Muscle layer of colon (tissue), 2 donors: ENCODE results near the gene TAMALIN.

Source experiments
- H3K27ac ChIP-seq: one replicate; pipeline ENCODE4 v1.7.0; 2013; ENCODE audit warnings: low read depth, mild to moderate bottlenecking, low read length, moderate library complexity
- H3K27me3 ChIP-seq, 2 donors: one replicate each; pipeline ENCODE4 v1.7.0; 2013; ENCODE audit warnings: low read length in 2 of 2, mild to moderate bottlenecking in 2 of 2; ENCODE audit not compliant: insufficient read depth in 2 of 2, control insufficient read depth in 1 of 2
- H3K36me3 ChIP-seq: one replicate; pipeline ENCODE4 v1.7.0; 2013; ENCODE audit warnings: mild to moderate bottlenecking, low read length; ENCODE audit not compliant: insufficient read depth
- H3K4me1 ChIP-seq: one replicate; pipeline ENCODE4 v1.7.0; 2013; ENCODE audit warnings: mild to moderate bottlenecking, low read length; ENCODE audit not compliant: insufficient read depth
- H3K4me3 ChIP-seq, 2 donors: one replicate each; pipeline ENCODE4 v1.7.0; 2013; ENCODE audit warnings: low read length in 2 of 2, low read depth in 1 of 2, mild to moderate bottlenecking in 1 of 2, moderate library complexity in 1 of 2
- H3K9ac ChIP-seq: one replicate; pipeline ENCODE4 v1.7.0; 2013; ENCODE audit warnings: low read length
- H3K9me3 ChIP-seq: one replicate; pipeline ENCODE4 v1.7.0; 2013; ENCODE audit warnings: mild to moderate bottlenecking, low read length
- donor health status: abdominal sarcoma.
- donor health status: Adenocarcinoma of cecum.

The TAMALIN gene

GRCh38 chr12:52060498-52061177, 53.9 kb downstream of the TAMALIN start:
- Histone ChIP-seq H3K36me3 (peaks cover 31% of the 10 kb centered on the region), H3K27me3 (no peaks in the 10 kb centered on the region), H3K9ac (no peak overlapping the region), H3K4me3 (no peak overlapping the region), H3K4me1 (peaks cover 4% of the 10 kb centered on the region), H3K27ac (no peak overlapping the region), H3K9me3 (no peaks in the 10 kb centered on the region)

DNA sequence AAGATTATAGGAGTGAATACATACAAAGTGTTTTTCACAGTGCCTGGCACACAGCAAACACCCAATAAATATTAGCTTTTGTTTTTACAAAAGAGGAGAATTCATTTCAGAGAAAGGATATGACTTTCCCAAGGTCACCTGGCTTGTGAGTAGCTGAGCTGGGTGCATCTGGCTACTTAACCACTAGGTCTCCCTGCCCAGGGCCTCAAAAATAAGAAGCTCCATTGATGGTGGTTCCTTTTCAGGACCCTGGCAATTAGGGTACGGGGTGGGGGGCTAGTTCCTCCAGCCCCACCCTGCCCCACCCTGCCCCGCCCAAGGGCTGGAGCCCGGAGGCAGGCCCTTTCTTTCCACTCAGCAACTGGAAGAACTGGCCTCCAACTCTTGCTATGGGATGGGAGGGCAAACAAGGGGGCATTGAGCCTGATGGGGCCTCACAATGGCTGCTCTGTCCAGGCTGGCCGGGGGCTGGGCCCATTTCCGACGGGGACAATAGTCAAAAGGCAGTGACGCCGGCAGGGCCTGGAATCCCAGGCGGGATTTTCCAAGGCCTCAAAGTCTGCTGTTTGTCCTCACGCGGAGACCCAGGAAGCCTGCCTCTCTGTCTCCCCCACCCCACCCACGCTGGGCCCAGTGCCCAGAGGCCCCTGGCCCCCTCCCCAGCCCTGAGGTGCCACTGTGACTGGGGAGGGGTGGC, 54.9 kb downstream of the TAMALIN start:
- H3K27ac ChIP-seq: no peak overlapping the region
- H3K9me3 ChIP-seq: no peaks in the 10 kb centered on the region
- no peaks in the 10 kb centered on the region for H3K27me3 ChIP-seq
- peaks cover 4% of the 10 kb centered on the region for H3K4me1 ChIP-seq
- H3K9ac ChIP-seq: no peak overlapping the region
- H3K36me3 ChIP-seq: peaks cover 21% of the 10 kb centered on the region
- no peak overlapping the region for H3K4me3 ChIP-seq

DNA sequence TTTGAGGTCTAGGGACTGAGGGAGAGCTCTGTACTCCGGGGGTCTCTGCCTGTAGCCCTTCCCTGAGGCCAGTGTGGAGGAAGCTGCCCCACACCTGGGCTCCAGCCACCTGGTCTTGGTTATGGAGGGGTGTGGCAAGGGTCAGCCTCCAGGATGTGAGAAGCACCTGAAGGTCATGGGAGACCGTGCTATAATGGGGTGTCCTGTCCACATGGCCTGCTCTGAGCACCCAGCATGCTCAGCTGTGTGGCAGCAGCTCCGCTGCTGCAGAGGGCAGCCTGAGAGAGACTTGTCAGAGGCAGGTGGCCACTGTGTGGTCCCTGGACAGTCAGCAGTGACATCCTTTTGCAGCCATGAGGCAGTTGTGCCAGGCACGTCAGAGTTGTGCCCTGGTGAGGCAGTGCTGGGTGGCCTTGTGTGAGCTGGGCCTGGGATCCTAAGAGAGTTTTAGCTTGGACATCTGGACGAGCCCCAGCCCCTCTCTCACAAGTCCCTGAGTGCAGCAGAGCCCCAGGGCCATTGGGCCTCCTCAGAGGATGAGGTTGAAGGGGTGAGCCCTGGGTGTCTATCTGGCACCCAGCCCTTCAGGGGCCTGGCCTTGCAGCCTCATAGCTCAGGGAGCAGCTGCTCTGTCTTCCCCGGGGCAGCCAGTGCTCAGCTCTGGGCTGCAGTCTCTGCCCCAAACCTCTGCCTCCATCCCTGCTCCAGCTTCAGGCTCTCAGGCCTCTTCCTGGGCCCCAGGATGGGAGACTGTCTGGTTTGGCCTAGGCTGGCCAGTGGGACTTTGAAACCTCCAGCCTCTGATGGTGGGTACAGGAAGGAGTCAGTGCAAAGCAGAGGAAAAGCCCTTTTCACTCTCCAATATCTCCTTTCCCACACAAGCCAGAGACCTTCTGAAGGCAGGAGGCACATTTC, 55.7 kb downstream of the TAMALIN start:
- Histone ChIP-seq H3K36me3 (peaks cover 13% of the 10 kb centered on the region), H3K27me3 (no peaks in the 10 kb centered on the region), H3K27ac (peak overlapping the region; percentile 42), H3K9ac (no peak overlapping the region), H3K4me3 (no peak overlapping the region), H3K4me1 (peaks cover 4% of the 10 kb centered on the region), H3K9me3 (no peaks in the 10 kb centered on the region)

- peaks cover 6% of the 10 kb centered on the region for H3K36me3 ChIP-seq
- H3K9ac ChIP-seq: no peak overlapping the region
- H3K4me3 ChIP-seq: no peak overlapping the region
- no peaks in the 10 kb centered on the region for H3K27me3 ChIP-seq
- peak overlapping the region; percentile 12 for H3K27ac ChIP-seq
- no peaks in the 10 kb centered on the region for H3K9me3 ChIP-seq
- peaks cover 4% of the 10 kb centered on the region for H3K4me1 ChIP-seq
These were observed 56.6 kb downstream of the TAMALIN start for GRCh38 chr12:52063082-52063924.

- H3K9ac ChIP-seq: no peak overlapping the region
- peaks cover under 1% of the 10 kb centered on the region for H3K36me3 ChIP-seq
- peaks cover 6% of the 10 kb centered on the region for H3K4me1 ChIP-seq
- no peaks in the 10 kb centered on the region for H3K9me3 ChIP-seq
- no peaks in the 10 kb centered on the region for H3K27me3 ChIP-seq
- H3K27ac ChIP-seq: no peak overlapping the region
- no peak overlapping the region for H3K4me3 ChIP-seq
These were observed 57.4 kb downstream of the TAMALIN start for GRCh38 chr12:52063981-52064649.
